UCSD-AML1 (cell line): Measurements from ENCODE around the gene MPZL3.

ENCODE experiments used
- DNase-seq: peaks from one replicate; lab custom pipeline; 2025; ENCODE audit not compliant: unreplicated experiment; lab: John Stamatoyannopoulos, UW

The MPZL3 gene

DNA sequence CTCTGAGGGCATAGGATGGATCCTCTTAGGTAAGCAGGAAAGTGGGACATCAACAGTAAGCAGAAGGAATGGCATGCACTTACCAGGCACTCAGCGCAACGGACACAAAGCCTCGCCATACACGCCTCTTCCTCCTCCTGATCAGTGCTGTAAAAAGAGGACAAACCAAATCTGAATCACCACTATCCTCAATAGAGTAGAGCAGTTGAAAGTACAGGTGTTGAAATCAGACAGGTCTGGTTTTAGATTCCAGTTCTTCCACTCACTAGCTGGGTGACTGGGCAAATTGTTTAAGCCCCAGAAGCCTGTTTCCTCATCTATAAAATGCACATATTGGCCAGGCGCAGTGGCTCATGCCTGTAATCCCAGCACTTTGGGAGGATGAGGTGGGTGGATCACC, 18.8 kb downstream of the MPZL3 start:
- no peak for DNase-seq

DNA sequence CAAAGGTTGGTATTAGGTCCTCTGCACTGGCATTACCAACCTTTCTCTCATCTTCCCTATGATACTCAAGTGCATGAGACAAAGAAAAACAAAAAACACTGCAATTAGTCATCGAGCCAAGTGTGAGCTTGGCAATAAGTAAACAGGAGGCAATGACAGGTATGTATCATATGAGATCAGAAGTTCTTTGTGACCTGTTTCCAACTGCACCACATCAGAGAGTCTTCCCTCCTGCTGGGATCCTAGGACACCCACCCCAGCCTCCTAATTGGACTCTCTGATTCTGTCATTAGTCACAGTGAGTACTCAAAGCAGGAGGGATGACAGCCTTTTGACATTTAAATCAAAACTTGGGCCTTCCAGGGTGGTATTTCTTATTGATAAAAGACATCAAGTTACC, 19.5 kb downstream of the MPZL3 start:
- DNase-seq: no peak

GRCh38 chr11:118231461-118231860, 20.7 kb downstream of the MPZL3 start:
- no peak for DNase-seq

DNA sequence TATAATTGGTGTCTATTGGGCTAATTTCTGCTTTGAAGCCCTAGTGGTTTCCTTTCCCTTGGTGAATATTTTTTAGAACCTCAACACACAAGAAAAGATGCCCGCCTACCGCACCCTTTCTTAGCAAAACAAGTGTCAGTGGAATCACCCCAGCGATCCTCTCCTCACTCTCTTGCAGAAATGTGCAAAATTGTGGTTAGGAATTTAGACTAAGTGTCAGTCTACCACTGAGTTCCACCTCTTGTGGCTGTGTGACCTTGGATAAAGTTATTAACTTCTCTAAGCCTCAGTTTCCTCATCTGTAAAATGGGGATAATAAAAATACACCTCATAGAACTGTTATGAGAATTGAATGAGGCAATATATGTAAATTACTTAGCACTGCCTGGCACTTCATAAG, 22.1 kb downstream of the MPZL3 start:
- DNase-seq: no peak

DNA sequence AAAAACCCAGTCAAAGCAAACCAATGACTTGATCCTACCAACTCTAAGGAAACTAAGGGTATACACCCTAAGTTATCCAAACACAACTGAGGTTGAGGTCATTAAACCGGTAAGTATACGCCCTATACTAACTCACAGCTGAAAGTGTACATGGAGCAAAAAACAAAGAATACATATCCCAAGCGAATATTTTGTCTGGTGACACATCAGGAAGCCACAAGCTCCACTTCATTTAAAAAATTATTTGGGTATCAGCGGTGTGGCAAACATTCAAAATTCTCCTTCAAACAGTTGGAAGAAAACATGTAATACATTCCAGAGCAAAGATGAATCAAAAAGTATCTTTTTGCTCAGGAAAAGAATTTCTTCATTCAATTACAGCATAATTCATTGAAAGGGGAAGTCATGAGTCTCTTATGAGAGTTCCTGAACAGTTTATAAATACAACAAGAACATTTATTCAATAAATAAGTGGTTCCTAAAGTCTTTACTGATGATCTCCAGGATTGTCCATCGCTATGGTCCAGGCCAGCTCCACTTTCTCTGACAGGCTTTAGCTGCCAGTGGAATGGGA, 22.8 kb downstream of the MPZL3 start:
- DNase-seq: no peak

- DNase-seq: no peak
Measured at GRCh38 chr11:118227865-118228785, 24.0 kb downstream of the MPZL3 start.

DNA sequence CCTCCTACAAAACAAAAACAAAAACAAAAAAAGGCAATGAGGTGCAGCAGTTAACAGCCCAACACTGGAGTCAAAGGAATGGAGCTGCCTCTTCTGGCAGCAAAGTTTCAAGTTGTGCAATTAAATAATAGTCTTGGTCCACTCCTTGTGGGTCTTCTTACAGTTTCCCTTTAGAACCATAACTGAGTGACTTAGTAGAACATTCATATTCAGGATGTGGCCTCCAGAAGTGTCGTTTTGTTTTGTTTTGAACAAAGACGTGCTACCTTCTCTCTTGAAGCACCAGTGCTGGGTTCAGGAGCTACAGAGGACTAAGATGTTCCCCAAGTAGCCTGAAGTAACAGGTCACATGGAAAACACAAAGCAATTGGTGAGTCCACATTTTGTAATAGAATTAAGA, 25.4 kb downstream of the MPZL3 start:
- no peak for DNase-seq

- peak; percentile 38 for DNase-seq
Measured at GRCh38 chr11:118226296-118226695, 25.9 kb downstream of the MPZL3 start.

- DNase-seq: no peak
Measured at GRCh38 chr11:118224511-118225188, 27.5 kb downstream of the MPZL3 start, which contains the start of gene JAML. Gene JAML, minus strand, starts transcription at chr11:118225011. Its CDS starts 10,145 bp downstream, at chr11:118214866.

DNA sequence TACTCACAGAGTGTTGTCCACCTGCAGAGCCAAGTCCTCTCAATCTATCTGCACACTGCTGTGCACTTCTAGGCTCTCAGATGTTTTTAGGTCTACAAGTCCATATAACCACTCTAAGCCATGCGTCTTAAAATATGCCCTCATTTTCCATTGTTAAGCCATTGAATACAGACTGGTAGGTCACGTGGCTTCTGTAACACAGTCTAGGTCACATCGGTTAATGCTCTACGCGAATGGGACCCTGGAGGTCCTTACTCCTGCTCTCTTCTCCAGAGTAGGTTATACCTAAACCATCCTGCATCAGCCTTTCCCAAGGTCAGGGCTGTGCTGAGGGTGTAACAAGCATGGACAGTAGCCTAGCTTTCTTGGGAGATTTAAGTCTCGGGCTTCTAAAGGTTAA, 28.2 kb downstream of the MPZL3 start:
- no peak for DNase-seq

GRCh38 chr11:118223570-118223969, 28.6 kb downstream of the MPZL3 start:
- DNase-seq: no peak

DNA sequence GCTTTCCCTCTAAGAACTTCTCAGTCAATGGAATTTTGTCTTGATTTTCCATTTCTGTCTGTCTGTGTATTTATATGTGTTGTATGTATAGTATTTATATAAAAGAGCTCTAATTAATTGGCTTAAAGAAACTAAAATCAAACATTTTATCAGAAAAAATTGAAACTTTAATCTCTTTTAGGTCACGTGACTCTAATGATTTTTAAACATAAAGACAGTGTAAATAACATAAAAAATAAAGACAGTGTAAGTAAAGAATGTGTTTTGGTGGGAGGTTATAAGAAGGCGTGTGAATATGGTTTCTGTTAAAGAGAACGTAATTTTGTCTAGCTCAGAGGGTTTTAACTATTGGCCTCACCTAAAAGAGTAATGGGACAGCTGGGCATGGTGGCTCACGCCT, 29.7 kb downstream of the MPZL3 start:
- no peak for DNase-seq

DNA sequence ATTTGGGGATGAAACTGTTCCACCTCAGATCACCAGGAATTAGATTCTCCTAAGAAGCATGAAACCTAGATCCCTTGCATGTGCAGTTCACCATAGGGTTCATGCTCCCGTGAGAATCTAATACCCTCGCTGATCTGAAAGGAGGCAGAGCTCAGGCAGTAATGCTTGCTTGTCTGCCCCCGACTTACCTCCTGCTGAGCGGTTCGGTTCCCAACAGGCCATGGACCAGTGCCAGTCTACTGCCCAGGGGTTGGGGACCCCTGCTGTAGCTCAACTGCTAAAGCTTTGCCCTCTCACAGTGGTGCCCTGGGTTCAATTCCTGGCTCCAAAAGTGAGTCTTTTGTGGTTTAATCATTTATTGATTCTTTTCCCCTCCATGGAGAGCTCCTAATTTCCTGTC, 30.7 kb downstream of the MPZL3 start:
- DNase-seq: no peak

GRCh38 chr11:118219732-118220131, 32.4 kb downstream of the MPZL3 start:
- no peak for DNase-seq

- DNase-seq: no peak
Measured at GRCh38 chr11:118219244-118219643, 32.9 kb downstream of the MPZL3 start.

GRCh38 chr11:118217575-118217974, 34.6 kb downstream of the MPZL3 start:
- no peak for DNase-seq

DNA sequence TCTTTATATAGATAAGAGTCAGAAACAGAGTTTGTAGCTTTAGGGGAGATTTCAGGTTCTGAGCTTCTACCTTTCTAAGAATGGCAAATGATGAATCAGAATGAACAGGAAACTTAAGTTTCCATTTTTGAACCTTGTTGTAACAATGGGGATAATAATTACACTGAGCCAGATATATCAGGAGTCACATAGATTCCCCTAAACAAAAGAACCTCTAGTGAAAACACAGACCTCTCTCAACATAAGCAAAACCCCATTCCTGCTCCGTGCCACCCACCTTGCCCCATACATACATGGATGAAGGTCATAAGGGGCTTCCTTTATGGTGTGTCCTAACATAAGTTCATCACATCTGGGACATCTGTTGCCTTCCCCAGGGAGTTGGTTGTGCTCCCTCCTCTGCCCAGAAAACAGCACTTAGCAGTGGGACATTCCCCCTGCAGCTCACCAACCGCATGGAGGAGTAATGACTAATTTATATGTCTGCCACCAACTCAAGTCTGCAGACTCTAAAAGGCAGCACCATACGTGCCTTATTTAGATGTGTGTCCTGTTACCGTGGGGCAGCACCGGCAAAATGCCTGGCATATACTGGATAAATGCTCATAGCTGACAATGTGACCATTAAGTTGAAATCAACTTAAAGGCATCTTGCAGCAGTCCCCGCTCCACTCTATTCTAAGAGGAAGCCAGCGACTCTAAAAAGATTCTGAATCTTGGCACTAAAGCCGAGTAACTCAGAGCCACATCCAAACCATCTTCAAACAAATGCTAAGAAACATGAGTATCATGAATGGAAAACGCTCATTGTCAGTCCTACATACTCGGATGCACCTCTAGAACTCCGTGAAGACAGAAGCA, 35.3 kb downstream of the MPZL3 start:
- DNase-seq: no peak

DNA sequence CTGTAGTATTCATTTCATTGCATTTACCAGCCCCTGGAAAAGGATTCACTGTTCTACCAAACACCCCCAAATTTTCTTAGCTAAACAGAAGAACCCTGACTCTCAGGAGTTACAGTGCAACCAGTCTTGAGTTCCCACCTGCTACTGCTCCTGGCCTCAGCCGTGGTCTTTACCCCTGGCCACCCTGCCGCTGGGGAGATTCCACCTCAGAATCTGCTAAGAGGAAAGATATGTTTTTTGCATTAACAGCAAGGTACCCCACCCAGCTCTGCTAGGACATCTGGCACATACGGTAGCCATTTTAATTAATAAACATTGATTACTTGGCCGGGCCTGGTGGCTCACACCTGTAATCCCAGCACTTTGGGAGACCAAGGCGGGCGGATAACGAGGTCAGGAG, 36.4 kb downstream of the MPZL3 start:
- no peak for DNase-seq

- DNase-seq: no peak
Measured at GRCh38 chr11:118215262-118215661, 36.9 kb downstream of the MPZL3 start.

DNA sequence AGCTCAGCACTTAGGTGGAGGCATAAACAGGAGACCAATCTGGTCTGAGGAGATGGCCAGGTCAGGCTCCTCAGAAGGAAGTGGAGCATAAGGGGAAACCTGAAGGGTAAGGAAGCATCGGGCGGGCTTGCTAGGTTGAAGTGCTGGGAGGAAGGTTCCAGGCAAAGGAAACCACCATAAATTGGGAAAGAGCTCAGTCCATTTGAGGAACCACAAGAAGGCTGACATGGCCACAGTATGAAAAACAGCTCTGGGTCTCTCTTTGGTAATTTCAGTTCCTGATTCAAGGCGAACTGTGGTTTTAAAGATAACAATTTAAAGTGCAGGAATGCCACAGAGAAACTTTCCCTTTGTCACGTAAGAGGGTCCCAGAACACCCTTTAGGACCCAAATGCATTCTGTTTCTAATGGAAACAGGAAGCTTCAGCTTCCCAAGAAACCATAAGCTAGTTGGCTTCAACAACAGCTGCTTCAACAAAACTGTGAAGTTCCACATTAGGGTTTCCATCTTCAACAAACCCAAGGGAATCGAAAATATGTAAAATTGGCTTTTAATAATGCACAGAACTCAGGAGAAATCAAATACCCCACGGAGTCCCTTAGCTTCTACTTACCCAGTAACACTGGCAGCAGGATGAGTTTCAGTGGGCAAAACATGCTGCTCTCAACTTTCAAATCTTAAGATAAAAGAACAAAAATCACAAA, 37.8 kb downstream of the MPZL3 start:
- DNase-seq: peak; percentile 63
